ENCODE results near the gene YWHAE. TPM values are rescaled to one million over a fixed set of nuclear protein-coding genes. Genes with fewer than 3 reads are reported as not detected.

The YWHAE gene
- total RNA-seq, 1 experiment from 2014 or later, result 659 TPM

Other genes starting within 250 kb of the YWHAE start
- gene ABR, start 220.2 kb downstream of the YWHAE start, total RNA-seq (2014; rRNA removed; shearing (Covaris generic)), result 33.3 and 40.0 TPM in 2 replicates
- gene BHLHA9, start 129.8 kb downstream of the YWHAE start, total RNA-seq (2014; rRNA removed; shearing (Covaris generic)), result not detected in 2 replicates
- not detected in 2 replicates for gene TRARG1, start 120.6 kb downstream of the YWHAE start, total RNA-seq (2014; rRNA removed; shearing (Covaris generic))
- gene CRK, start 56.0 kb upstream of the YWHAE start, total RNA-seq (2014; rRNA removed; shearing (Covaris generic)), result 70.9 and 80.5 TPM in 2 replicates
- 53.1 and 53.4 TPM in 2 replicates for gene MYO1C, start 92.5 kb upstream of the YWHAE start, total RNA-seq (2014; rRNA removed; shearing (Covaris generic))
- 34.1 and 47.0 TPM in 2 replicates for gene INPP5K, start 116.4 kb upstream of the YWHAE start, total RNA-seq (2014; rRNA removed; shearing (Covaris generic))
- gene PITPNA, start 162.6 kb upstream of the YWHAE start, total RNA-seq (2014; rRNA removed; shearing (Covaris generic)), result 21.8 and 30.5 TPM in 2 replicates
- gene SLC43A2, start 228.6 kb upstream of the YWHAE start, total RNA-seq (2014; rRNA removed; shearing (Covaris generic)), result 2.9 and 4.7 TPM in 2 replicates
- gene SCARF1, start 245.5 kb upstream of the YWHAE start, total RNA-seq (2014; rRNA removed; shearing (Covaris generic)), result 0.06 TPM in 1 of 2 replicates, not detected in the other
- gene RILP, start 249.6 kb upstream of the YWHAE start, total RNA-seq (2014; rRNA removed; shearing (Covaris generic)), result 3.2 and 4.9 TPM in 2 replicates